Tibial nerve (tissue), 3 donors: ENCODE data around the gene SAMD3.

Source experiments
- CTCF ChIP-seq, 5 experiments: fragments of 200-600 bp in 3 of 5; fragments of 450-650 bp in 2 of 5; sonication (generic) in 3 of 5; IDR thresholded peaks; one replicate each; pipeline ENCODE4 v1.5.1; 2016 to 2019; ENCODE audit warnings: antibody characterized with exemption in 5 of 5, mild to moderate bottlenecking in 3 of 5, moderate library complexity in 2 of 5
- POLR2A ChIP-seq, 2 donors: fragments of 450-650 bp; IDR thresholded peaks; one replicate each; pipeline ENCODE4 v1.6.1; 2017; ENCODE audit warnings: antibody characterized with exemption in 2 of 2, mild to moderate bottlenecking in 2 of 2, moderate library complexity in 2 of 2

DNA sequence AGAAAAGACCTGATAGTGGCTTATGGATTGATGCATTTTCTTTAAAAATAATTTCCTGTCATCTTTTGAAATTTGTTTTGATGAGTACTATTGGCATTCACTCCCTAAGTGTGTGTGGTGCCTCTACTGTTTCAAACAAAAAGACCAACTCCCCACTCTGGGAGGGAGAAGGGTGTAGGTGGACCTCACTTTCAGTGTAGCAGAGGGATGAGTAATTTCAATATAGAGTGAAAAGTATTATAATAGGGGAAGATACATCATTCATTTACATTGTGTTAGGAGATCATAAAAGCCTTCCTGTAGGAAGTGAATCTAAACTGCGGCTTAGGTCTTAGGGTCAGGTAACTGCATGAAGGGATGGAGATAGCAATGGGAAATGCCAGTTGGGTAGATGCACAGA lies 46.4 kb downstream of the SAMD3 start:
- TF ChIP-seq POLR2A (IDR thresholded peaks at IDR 0.05), result no peak
- TF ChIP-seq CTCF (IDR thresholded peaks at IDR 0.05), result no peak
